GM21360 (cell line): ENCODE data around the gene NMUR1.

Source experiments
- ATAC-seq: cut with Tn5 transposase; IDR thresholded peaks from one replicate; pipeline ENCODE4 v1.9.1; 2021; ENCODE audit warnings: mild to moderate bottlenecking, moderate library complexity; ENCODE audit not compliant: unreplicated experiment

NMUR1 gene

GRCh38 chr2:231527955-231528635 is 2.1 kb downstream of the NMUR1 start:
- no peak for ATAC-seq

DNA sequence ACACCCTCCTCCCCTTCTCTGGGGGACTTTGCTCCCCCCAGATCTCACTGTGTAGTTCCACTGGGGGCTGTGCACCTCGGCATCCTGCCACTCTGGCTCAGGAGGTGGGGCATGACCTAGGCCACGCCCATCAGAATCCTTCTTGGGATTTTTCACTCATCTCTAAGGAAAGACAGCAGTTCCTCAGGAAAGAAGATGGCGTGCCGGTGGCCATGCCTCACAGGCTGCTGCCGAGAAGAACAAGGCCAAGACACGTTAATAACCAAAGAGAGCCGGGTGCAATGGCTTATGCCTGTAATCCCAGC is 3.2 kb downstream of the NMUR1 start:
- no peak for ATAC-seq

DNA sequence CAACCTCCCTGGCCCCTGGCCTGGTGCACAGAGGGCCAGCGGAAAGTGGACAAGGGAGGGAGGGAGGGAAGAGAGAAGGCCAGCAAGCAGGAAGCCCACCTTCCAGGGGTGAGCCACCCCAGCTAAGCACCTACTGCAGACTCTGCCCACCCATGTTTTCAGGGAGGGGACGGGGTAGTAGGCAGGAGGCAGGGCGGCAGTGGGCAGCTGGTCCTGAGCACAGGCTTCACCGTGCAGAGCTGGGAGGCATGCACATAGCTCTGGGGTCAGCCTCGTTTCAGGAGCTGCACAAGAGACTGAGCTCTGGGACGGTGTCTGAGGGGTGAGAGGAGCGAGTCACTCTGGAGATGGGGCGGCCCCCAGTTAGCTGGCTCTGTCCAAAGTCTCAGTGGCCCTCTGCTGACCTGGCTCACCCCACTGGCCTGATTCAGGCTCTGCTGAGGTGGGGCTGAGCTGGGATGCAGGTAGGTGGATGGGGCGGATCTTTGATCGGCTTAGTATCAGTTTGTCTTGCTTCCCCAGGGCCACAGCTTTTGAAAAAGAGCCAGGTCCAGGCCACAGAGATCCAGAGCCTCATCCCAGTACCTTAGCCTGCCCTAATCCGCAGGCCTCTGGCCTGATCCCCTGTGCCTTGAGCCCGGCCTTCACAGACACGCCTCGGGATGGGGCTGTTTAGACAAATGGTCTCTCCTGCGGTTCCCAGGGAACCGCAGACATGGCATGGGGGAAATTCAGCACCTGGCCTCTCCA is 3.7 kb downstream of the NMUR1 start:
- ATAC-seq: no peak

GRCh38 chr2:231525248-231526163 is 4.7 kb downstream of the NMUR1 start:
- ATAC-seq: no peak

- ATAC-seq: no peak
These were observed 5.6 kb downstream of the NMUR1 start for GRCh38 chr2:231524477-231525247.

DNA sequence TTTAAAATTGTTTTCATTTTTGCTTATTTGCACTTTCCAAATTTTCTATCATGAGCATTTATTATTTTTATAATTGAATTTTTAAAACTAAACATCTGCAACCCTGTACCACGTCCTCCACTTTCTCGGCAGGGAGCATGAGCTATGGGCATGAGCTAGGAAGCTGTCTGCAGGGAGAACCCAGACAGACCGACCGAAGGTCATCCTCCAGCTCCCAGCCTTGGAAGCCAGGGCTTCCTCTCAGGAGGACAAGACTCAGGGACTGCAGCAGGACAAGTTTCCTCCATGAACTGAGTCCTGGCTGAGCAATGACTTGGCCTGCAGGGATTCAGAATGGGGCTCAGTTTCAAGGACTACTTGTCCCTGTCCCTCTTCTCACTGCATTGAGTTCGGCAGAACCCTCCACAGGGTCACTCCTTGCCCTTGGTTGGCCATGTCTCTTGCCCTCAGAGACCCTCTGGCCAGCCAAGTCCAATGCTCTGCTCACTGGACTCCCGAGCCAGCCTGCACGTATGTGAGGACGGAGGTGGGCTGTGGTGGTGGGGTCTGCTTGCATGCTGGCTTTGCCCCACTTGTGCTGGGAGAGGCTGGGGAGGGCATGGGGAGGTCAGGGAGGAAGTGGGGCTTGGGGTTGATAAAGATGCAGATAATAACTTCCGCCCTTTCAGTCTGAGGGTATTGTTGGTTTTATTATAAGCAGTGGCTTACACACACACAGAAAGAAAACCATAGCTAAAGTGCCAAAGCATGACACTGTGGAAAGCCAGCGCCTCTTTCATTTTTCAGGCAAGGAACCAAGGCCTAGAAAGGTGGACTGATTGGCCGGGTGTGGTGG is 6.6 kb downstream of the NMUR1 start:
- no peak for ATAC-seq

DNA sequence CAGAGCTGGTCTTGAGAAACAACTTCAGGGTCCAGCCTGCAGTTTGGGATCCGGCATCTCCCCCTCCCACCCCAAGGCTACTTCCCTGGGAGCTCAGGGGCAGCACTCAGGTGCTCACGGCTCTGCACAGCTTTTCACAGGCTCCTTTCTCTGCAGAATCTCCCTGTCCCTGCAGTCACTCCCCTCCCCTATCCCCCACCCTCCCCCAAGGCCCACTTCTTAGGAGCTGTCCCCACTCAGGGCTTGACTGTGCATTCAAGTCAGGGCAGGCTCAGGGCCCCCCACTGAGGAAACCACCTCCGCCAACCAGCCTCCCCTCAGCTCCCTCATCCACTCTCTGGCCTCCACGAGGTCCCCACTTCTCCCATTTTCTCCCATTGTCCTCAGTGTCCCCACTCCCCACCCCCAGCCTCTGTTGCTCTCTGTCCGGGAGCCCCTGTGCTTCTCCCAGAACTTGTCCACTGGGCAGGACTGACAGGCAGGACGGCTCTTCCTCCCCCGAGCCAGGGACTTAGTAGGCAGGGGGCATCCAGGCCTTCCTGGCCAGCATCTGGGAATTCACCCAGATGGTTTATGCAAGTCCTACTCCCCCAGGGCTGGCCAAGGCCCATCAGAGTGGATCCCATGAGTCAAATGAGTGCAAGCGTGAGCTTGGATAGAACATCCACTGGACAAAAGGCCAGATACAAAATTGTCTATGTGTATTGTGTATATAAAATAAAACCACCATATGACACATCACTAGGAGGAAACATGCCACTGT is 7.6 kb downstream of the NMUR1 start:
- no peak for ATAC-seq

DNA sequence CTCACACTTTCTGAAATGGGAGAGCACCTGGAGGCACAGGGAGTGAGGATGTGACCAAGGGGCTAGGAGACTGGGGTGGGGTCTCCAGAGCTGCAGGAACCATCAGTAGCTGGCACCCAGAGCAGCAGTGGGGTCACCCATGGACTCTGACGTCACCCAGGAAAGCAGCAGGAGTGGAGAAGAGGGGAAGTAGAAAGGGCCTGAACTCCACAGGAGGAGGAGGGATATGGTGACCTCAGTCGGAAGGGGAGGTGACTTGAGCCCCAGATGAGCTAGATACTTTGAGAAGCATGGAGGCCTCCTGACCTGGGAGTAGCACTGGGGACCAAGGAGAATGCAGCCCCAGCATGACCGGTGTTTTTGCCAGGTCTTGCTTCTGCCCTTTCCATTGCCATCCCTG is 8.8 kb downstream of the NMUR1 start:
- ATAC-seq: no peak

DNA sequence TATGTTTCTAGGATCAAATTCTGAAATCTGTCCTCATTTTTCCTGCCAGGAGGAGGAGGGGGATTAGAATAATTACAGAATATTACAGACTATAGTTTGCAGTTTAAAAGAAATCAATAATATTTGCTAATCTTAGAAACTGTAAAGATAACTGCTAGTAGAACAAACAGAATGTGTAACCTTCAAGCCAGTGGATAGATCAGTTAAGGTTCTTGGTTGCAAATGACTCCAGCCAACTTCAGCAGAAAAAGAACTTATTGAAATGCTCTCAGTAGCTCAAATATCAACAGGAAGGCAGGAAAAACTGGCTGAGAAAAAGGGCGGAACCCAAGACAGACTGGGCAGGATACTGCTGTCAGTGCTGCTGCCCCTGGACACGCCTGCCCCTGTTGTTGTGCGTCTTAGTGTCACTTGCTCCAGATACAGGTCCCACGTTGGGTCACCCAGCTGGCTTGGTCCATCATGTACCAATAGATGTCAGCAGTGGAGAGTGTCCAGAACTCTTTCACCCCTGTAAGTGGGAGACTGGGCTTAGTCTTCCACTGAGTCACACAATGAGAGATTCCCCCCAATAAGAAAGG is 10.2 kb downstream of the NMUR1 start:
- ATAC-seq: no peak

- ATAC-seq: no peak
These were observed 11.5 kb downstream of the NMUR1 start for GRCh38 chr2:231518771-231519170.

DNA sequence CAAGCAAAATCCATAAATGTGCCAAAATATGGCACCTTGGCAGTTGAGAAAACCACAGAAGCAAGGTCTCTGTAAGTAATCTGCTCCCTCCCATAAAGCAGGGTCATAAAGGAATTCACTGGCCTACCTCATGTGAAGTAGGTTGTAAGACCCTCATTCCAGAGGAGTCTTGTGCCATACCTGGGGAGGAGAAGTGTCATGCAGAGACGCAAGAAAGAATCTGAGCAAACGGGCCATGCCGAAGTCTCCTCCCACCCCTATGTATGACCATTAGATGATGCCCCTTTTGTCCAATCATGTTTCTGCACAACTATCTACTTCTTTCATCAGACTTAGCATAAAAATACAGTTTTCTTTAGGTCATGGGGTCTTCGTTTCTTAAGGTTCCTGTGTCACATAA is 14.6 kb downstream of the NMUR1 start:
- no peak for ATAC-seq

GRCh38 chr2:231514951-231515297 is 15.3 kb downstream of the NMUR1 start:
- no peak for ATAC-seq

GRCh38 chr2:231514225-231514950 is 15.9 kb downstream of the NMUR1 start:
- ATAC-seq: peak; percentile 97

GRCh38 chr2:231513746-231514224 is 16.5 kb downstream of the NMUR1 start:
- ATAC-seq: no peak

DNA sequence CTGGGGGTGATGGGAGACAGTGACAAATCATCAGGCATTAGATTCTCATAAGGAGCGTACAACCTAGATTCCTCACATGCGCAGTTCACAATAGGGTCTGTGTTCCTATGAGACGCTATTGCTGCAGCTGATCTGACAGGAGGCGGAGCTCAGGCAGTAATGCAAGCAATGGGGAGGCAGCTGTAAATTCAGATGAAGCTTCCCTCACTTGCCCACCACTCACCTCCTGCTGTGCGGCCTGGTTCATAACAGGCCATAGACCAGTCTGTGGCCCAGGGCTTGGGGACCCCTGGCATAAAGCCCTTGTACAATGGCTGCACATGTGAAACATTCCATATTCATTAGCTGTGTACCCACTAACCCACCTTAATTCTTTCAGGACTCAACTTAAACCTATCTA is 18.0 kb downstream of the NMUR1 start:
- no peak for ATAC-seq

DNA sequence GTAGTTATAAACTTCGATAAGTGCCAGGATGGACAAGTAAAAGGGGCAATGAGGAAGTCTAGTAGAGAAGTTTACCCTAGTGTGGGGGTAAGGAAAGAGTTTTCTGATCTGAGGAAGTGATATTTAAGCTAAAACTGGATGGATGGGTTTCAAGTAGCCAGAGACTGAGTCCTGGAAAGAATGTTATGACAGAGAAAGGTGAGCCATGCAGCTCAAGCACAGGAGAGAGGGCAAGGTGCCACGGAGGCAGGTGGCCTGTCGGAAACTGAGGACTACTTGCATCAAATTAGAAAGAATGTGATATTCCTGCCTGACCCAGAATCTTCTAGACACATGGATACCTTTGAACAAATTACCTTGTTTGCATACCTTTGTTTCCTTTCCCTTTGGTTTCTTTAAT is 26.5 kb downstream of the NMUR1 start:
- ATAC-seq: no peak

DNA sequence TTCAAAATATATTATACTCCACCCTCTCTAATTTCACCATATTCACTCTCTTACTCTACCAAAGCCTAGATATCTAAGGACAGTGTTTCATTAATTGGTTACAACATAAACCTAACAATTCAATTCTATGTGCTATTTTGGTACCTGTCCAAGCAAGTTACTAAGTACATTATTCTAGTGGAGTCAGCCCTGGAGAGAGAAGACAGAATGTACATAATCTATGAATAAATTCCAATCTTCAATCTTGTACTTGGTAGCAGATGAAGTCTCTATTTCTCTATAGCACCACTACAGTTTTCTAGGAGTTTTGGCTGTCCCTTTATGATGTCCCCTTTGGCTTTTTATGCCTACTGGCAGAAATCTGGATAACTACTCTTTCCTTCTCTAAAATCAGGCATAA is 27.6 kb downstream of the NMUR1 start:
- no peak for ATAC-seq

GRCh38 chr2:231497651-231498050 is 32.6 kb downstream of the NMUR1 start:
- ATAC-seq: no peak
